Uterus (tissue), 4 donors: ENCODE results near the gene RIPOR2. TPM values are rescaled to one million over a fixed set of nuclear protein-coding genes. Genes with fewer than 3 reads are reported as not detected.
"Not testable (repeated sequence)": the region's sequence is repeated elsewhere in the genome, so short reads cannot be mapped to it uniquely, and the experiment has no call there.

ENCODE experiments used
- DNase-seq, 2 donors: peaks; one replicate each; pipeline ENCODE4 v3.0.0-alpha.2; 2019 to 2020
- H3K27ac ChIP-seq, 2 donors: fragments of 200-600 bp; sonication (generic); 1 replicate in 1 of 2; 2 replicates in 1 of 2; pipeline ENCODE4 v1.5.1; 2016 to 2018
- H3K27me3 ChIP-seq, 2 donors: fragments of 200-600 bp; sonication (generic); one replicate each; pipeline ENCODE4 v1.5.1; 2018 to 2019; ENCODE audit warnings: control low read depth in 1 of 2
- H3K36me3 ChIP-seq, 2 donors: fragments of 200-600 bp; sonication (generic); one replicate each; pipeline ENCODE4 v1.5.1; 2019; ENCODE audit warnings: control low read depth in 1 of 2
- H3K4me1 ChIP-seq, 2 donors: fragments of 200-600 bp; sonication (generic); one replicate each; pipeline ENCODE4 v1.5.1; 2018 to 2019; ENCODE audit warnings: control low read depth in 1 of 2
- H3K4me3 ChIP-seq, 2 donors: fragments of 200-600 bp; sonication (generic); 1 replicate in 1 of 2; 2 replicates in 1 of 2; pipeline ENCODE4 v1.5.1; 2018 to 2019; ENCODE audit warnings: mild to moderate bottlenecking in 1 of 2
- H3K9me3 ChIP-seq, 2 donors: fragments of 200-600 bp; sonication (generic); one replicate each; pipeline ENCODE4 v1.5.1; 2019; ENCODE audit warnings: control low read depth in 1 of 2
- CTCF ChIP-seq, 4 experiments: fragments of 200-600 bp in 2 of 4; fragments of 450-650 bp in 2 of 4; sonication (generic) in 2 of 4; IDR thresholded peaks; one replicate each; pipeline ENCODE4 v1.5.1; 2016 to 2019; ENCODE audit warnings: antibody characterized with exemption in 4 of 4, mild to moderate bottlenecking in 2 of 4, moderate library complexity in 1 of 4
- POLR2A ChIP-seq, 2 donors: fragments of 450-650 bp; IDR thresholded peaks; one replicate each; pipeline ENCODE4 v1.6.1; 2016; ENCODE audit warnings: antibody characterized with exemption in 2 of 2, mild to moderate bottlenecking in 1 of 2, moderate library complexity in 1 of 2
- intact Hi-C: fragments of 100-400 bp; cut with DNase I; formaldehyde crosslinking; loops from one replicate; pipeline ENCODE4 v1.15.1; 2023; ENCODE audit warnings: low total_unique reads
- total RNA-seq, 4 donors: library from RNA; depleted of rRNA in 3 of 4; stranded (reverse); fragments of >200 nt in 3 of 4; gene quantifications; one replicate each; pipeline versions ENCODE4 v1.1.0 to v1.2.4, GENCODE V29; 2014 to 2023
- donor health status: DM: yes; HTN: yes; CAD: no.

The RIPOR2 gene
- total RNA-seq, 4 donors from 2014 or later: 29.0 to 106 (median 80.4) TPM

GRCh38 chr6:24879351-24879750 is 56.4 kb downstream of the RIPOR2 start:
- Histone ChIP-seq H3K4me3 (no peak overlapping the region), H3K36me3 (no peaks in the 10 kb centered on the region), H3K4me1 (no peaks in the 10 kb centered on the region), H3K27me3 (no peaks in the 10 kb centered on the region), H3K27ac (no peak overlapping the region), H3K9me3 (no peaks in the 10 kb centered on the region)
- DNase-seq: no peak
- TF ChIP-seq POLR2A (IDR thresholded peaks at IDR 0.05) (no peak), CTCF (IDR thresholded peaks at IDR 0.05) (no peak)
- intact Hi-C loops: no loop called here

GRCh38 chr6:24877747-24878146 is 58.0 kb downstream of the RIPOR2 start:
- H3K27ac ChIP-seq, H3K4me3 ChIP-seq, H3K36me3 ChIP-seq, H3K9me3 ChIP-seq, H3K4me1 ChIP-seq, intact Hi-C loops, DNase-seq, H3K27me3 ChIP-seq: not testable (repeated sequence)

DNA sequence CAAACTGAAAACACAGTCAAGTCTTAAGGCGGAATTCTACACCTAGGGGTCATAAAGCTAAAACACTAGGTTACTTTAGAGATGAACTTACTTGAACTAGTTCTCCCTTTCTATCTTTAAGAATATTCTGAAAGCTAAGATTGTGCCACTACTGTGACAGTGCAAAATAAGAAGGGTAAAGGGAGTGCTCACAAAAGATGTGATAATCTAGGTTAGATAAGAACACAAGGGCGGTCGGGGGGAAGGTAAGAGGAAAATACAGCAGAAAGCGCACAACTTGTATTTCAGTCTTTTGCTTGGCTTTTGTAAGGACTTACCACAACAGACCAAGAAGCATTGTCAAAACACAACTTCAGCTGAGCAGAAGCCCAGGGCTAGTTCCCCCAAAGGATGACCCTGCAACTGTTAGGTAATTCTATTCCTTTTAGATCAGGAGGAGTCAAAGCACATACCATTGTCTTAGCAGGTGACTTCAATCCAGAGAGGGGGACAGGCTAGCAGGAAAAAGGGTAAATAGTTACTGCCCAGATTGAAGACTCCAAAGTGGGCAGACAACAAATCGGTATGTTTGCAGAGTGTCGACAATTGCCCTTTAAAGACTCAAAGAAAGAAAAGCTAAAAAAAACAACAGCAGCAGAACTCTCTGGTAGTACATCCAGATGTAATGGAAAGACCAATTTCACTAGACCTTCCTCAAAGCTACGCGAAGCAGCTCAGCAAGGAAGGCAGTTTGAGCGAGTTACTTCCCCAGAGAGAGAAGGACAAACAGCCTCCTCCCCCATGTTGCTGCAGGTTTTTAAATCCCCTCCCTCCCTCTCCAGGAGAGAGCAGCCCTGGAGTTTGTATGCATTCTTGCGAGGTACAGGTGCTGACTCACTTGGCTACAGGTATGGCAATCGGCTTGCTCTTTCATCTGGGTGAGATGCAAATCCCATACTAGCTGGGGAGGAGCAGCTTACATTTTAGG is 59.0 kb downstream of the RIPOR2 start:
- Histone ChIP-seq H3K4me3 (no peak overlapping the region), H3K27me3 (no peaks in the 10 kb centered on the region), H3K9me3 (no peaks in the 10 kb centered on the region), H3K36me3 (no peaks in the 10 kb centered on the region), H3K4me1 (no peaks in the 10 kb centered on the region), H3K27ac (no peak overlapping the region)
- DNase-seq: no peak
- TF ChIP-seq CTCF (IDR thresholded peaks at IDR 0.05): no peak
- TF ChIP-seq POLR2A (IDR thresholded peaks at IDR 0.05): no peak
- intact Hi-C loops: no loop called here

- Histone ChIP-seq H3K27me3 (no peaks in the 10 kb centered on the region), H3K4me1 (no peaks in the 10 kb centered on the region), H3K36me3 (no peaks in the 10 kb centered on the region), H3K4me3 (no peak overlapping the region), H3K27ac (no peak overlapping the region), H3K9me3 (no peaks in the 10 kb centered on the region)
- TF ChIP-seq POLR2A (IDR thresholded peaks at IDR 0.05) (no peak), CTCF (IDR thresholded peaks at IDR 0.05) (no peak)
- intact Hi-C loops: no loop called here
- DNase-seq: no peak
Measured at GRCh38 chr6:24875534-24875901, 60.2 kb downstream of the RIPOR2 start.

DNA sequence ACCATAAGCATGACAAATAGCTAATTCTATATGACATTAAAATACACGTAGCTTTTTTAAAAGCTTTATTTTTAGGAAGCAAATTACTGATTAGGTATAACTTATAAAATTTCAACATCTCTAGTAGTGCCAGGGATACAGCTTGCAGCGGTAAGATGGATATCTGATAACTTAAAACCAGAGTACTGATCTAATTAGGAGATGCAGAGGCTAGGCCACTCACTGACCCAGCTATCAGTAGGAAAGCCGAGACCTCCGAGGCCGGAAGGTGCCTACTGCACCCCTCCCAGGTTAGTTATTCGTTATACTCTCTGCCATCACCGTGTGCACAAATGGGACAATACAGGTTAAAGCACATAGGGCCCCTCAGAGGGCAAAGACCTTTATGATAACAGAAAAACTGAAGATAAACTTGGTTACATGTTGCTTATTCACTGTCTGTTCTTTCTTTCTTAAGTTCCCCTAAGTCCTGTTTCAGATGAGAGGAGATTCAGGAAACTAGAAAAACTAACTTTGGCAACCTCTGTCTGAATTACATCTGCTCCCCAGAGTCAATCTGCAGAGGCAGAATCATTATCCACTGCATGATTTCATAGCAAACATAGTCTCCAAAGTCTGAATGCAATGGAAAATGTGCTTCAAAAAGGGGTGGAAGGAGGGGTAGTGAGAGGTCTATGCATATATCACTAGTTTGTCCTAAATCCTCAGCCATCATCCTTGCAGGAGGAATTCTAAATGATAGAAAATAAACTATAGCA is 60.8 kb downstream of the RIPOR2 start:
- Histone ChIP-seq H3K4me1 (no peaks in the 10 kb centered on the region), H3K36me3 (no peaks in the 10 kb centered on the region), H3K9me3 (no peaks in the 10 kb centered on the region), H3K4me3 (no peak overlapping the region), H3K27ac (peak overlapping the region in 1 of 2 donors; percentile 1), H3K27me3 (no peaks in the 10 kb centered on the region)
- DNase-seq: no peak
- intact Hi-C loops: no loop called here
- TF ChIP-seq CTCF (IDR thresholded peaks at IDR 0.05): no peak
- no peak for TF ChIP-seq POLR2A (IDR thresholded peaks at IDR 0.05)
